HUES64 (cell line): Measurements from ENCODE around the gene PDE4A.
A peak's percentile ranks its signal among the peaks of the same experiment; 100 is the strongest.

Source experiments
- H3K27ac ChIP-seq: 2 replicates; pipeline ENCODE4 v1.7.0; 2013; ENCODE audit warnings: low read depth, low read length, inconsistent platforms
- H3K27me3 ChIP-seq: 2 replicates; pipeline ENCODE4 v1.6.1; 2013; ENCODE audit warnings: mild to moderate bottlenecking, low read length; ENCODE audit not compliant: insufficient read depth
- H3K36me3 ChIP-seq: 2 replicates; pipeline ENCODE4 v1.6.1; 2013; ENCODE audit warnings: mild to moderate bottlenecking, low read length; ENCODE audit not compliant: insufficient read depth
- H3K4me1 ChIP-seq: 2 replicates; pipeline ENCODE4 v1.6.1; 2013; ENCODE audit warnings: mild to moderate bottlenecking, low read length, moderate library complexity; ENCODE audit not compliant: insufficient read depth
- H3K4me3 ChIP-seq: 2 replicates; pipeline ENCODE4 v1.5.1; 2013; ENCODE audit warnings: mild to moderate bottlenecking, low read length, moderate library complexity
- H3K9ac ChIP-seq: 2 replicates; pipeline ENCODE4 v1.6.1; 2013; ENCODE audit warnings: mild to moderate bottlenecking, low read depth, low read length
- H3K9me3 ChIP-seq: 2 replicates; pipeline ENCODE4 v1.6.1; 2013; ENCODE audit warnings: low read depth, low read length; ENCODE audit not compliant: insufficient read depth
- WGBS: fragments of 150-250, 120-280 bp; methylation state at CpG from one replicate; pipeline ENCODE4 v1.1.7; 2013; ENCODE audit warnings: missing lambda C conversion rate; 5-methylcytosine and 5-hydroxymethylcytosine counted together

PDE4A gene

GRCh38 chr19:10517760-10518443 is 97.6 kb downstream of the PDE4A start:
- Histone ChIP-seq H3K4me1 (0 out of 2 replicates have a peak, but pooled peaks cover 4% of the 10 kb centered on the region), H3K9ac (peak overlapping the region; percentile 3; the same call in 1 of the 2 replicates), H3K36me3 (no peaks in the 10 kb centered on the region), H3K9me3 (no peaks in the 10 kb centered on the region), H3K4me3 (peak overlapping the region; percentile 55), H3K27me3 (peaks cover 71% of the 10 kb centered on the region), H3K27ac (no peak overlapping the region)
- WGBS: 1% methylated on average over 24 of the region's 27 CpGs

DNA sequence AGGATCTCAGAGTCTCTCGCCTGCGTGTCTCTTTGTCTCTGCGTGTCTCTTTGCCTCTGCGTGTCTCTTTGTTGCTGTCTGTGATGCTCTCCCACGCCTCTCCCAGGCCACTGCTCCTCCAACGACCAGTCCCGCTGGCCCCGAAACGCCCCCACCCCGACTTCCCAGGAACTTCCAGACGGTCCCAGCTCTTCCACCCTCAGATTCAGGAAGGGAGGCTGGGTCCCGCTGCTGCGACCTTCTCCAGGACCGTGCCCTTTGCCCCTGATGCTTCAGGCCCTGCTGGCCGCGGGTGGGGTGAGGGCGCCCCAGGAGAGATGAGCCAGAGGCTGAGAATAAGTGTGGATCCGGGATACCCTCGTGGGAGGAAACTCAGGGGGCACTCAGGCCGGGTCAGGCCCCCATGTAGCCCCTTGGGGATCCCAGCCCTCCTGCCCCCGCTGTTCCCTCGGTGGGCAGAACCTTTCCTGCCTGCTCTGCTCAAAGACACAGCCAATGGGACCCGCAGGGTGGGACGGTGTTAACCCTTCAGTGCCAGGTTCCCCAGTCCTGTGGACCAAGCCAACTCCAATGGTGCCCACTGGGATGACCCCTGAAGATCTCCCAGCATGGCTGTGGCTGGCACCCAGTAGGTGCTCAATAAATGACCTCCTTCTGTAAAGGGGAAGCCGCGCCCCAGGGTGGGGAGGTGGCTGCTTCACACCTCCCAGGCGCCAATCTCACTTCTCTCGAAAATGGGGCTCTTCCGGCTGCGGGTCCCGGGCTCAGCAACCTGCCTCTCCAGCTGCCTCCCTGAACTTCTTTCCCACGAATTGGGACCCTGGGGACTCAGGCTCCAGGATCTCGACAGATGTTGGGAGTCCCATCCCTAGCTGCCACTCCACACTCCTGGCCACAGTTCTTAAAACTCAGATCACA is 98.4 kb downstream of the PDE4A start:
- H3K4me3 ChIP-seq: peak overlapping the region; percentile 55
- H3K27ac ChIP-seq: no peak overlapping the region
- H3K9ac ChIP-seq: no peak overlapping the region
- peaks cover 63% of the 10 kb centered on the region for H3K27me3 ChIP-seq
- no peaks in the 10 kb centered on the region for H3K9me3 ChIP-seq
- H3K4me1 ChIP-seq: 0 out of 2 replicates have a peak, but pooled peaks cover 4% of the 10 kb centered on the region
- no peaks in the 10 kb centered on the region for H3K36me3 ChIP-seq
- 29% methylated on average over 33 of the region's 33 CpGs for WGBS
